SKM-1 treated with dmso at 0.1 percent for 144 hours (cell line): Measurements from ENCODE around the gene DEAF1.
"Not testable (repeated sequence)": the region's sequence is repeated elsewhere in the genome, so short reads cannot be mapped to it uniquely, and the experiment has no call there.

Experiments
- DNase-seq: peaks from one replicate; lab custom pipeline; 2025; ENCODE audit not compliant: unreplicated experiment; lab: John Stamatoyannopoulos, UW

DEAF1 gene

GRCh38 chr11:701741-702461, 6.9 kb upstream of the DEAF1 start:
- DNase-seq, result no peak

DNA sequence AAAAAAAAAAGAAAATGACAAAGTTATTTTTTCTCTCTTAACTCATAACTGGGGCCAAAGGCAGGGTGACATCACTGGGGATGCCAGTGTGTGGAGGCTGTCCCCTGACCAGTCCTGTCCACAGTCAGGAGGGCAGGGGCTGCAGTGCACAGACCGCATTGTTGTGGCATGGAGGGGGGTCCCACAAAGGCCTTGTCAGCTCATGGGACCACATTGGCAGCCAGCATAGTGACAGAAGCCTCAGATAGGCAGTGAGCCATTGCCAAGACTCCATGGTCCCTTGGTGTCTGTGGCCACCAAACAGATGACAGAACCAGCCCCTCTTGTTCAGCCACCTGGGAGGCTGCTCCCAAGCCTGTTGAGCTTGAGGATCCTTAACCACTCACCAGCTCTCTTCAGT, 4.7 kb upstream of the DEAF1 start:
- DNase-seq, result no peak

GRCh38 chr11:699116-699508, 4.1 kb upstream of the DEAF1 start:
- DNase-seq, result no peak

- DNase-seq, result no peak
Observed at GRCh38 chr11:698493-699115, 3.6 kb upstream of the DEAF1 start.

DNA sequence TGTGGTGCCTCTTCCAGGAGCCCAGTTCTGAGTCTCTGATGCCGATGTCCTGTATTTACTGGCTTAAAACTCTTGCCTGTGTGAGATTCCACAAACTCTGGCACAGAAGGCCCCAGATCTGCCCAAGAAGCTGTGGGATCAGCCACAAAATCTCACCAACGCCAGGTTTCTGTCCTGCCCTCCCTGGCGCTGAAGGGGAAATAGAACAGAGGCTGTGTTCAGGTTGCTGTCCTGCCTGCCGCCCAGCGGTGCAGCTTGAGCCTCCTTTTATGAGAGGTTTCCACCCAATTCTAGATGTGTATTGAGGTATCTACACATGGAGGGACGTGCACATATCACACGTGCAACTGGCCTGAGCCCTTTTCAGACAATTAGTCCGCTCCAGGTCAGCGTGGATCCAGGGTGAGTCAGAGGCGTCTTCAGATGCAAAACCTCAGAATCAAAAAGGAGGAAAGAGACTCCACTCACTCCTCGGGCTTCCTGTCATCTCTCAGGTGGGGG, 2.8 kb upstream of the DEAF1 start:
- DNase-seq, result no peak

- peak; percentile 23 for DNase-seq
Observed at GRCh38 chr11:696955-697491, 2.0 kb upstream of the DEAF1 start.

GRCh38 chr11:695538-696248, 671 bp upstream of the DEAF1 start, which contains the start of gene TMEM80:
Gene TMEM80 (plus strand): TSS chr11:695816. CDS start chr11:695828, 12 bp downstream.
- peak; percentile 96 for DNase-seq

- DNase-seq, result no peak
Observed at GRCh38 chr11:695288-695537, 191 bp upstream of the DEAF1 start.

- no peak for DNase-seq
Observed at GRCh38 chr11:693887-694562, 997 bp downstream of the DEAF1 start.

- DNase-seq, result no peak
Observed at GRCh38 chr11:693415-693831, 1.6 kb downstream of the DEAF1 start.

DNA sequence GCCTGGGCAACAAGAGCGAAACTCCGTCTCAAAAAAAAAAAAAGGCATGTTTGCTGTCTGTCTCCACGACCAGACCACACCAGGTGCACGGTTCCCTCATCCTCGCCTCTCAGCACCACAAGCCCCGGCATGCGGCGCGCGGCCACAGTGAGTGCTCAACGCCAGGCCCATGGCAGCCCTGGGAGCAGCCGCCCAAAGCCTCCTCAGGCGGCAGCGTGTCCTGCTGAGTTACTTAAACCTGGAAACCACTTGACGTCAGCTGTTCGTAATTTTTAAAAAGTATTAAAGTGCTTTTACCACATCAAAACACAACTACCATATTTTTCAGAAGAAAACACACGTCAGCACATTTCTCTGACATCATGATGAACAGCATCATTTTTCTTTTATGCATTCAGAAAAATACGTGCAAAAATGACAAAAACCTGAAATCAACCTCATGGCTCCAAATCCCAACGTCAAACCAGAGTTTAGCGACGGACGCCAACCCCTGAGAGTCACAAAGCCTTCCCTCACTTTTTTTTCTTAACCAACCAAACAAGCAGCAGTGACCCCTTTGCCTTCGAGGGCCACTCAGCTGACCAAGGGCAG, 2.1 kb downstream of the DEAF1 start:
- DNase-seq, result no peak

- DNase-seq, result no peak
Observed at GRCh38 chr11:691710-692590, 3.1 kb downstream of the DEAF1 start.

- no peak for DNase-seq
Observed at GRCh38 chr11:690738-691633, 4.0 kb downstream of the DEAF1 start.

DNA sequence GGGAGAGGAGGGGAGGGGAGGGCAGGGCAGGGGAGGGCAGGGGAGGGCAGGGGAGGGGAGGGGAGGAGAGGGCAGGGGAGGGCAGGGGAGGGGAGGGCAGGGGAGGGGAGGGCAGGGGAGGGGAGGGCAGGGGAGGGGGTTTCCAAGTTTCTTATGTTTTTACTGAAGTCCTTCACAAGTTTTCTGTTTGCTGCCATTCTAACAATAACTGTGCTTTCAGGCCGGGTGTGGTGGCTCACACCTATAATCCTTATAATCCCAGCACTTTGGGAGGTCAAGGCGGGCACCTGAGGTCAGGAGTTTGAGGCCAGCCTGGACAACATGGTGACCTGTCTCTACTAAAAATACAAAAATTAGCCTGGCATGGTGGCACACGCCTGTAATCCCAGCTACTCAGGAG, 4.8 kb downstream of the DEAF1 start:
- DNase-seq, result not testable (repeated sequence)

- no peak for DNase-seq
Observed at GRCh38 chr11:689625-690024, 5.4 kb downstream of the DEAF1 start.

DNA sequence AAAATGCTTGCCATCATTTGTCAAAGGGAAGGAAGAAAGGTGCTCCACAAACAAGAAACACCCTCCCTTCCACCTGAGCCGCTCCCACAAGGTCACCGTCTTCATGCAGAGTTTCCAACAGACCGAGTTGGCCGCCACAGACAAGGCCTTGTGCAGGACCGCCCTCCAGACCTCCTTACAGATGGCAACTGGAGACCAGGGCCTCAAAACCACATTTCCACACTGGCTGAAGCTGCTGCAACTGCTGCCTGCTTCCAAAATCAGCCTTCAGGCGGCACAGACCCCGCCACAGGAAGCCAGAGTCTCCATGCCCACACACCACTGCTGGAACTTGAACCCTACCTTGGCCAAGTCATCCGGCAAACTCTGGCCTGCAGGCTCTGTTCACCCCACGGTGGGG, 6.3 kb downstream of the DEAF1 start:
- DNase-seq, result no peak

DNA sequence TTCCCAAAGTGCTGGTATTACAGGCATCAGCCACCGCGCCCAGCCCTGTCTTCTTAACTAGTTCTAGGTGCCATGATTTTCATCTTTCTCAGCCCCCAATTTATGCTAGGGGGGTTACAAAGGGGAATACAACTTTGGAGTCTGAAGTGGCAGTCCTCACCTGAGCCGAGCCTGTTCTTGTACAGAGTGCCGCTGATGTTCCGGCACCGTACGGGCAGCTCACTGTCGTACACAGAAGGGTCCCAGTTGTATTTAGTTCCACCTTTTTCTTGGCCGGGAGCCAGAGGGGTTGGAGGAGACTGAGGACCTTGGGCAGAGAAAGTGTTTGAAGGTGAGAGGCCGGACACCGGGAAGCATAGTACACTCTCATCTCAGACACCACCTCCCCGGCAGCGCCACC, 7.3 kb downstream of the DEAF1 start:
- no peak for DNase-seq

DNA sequence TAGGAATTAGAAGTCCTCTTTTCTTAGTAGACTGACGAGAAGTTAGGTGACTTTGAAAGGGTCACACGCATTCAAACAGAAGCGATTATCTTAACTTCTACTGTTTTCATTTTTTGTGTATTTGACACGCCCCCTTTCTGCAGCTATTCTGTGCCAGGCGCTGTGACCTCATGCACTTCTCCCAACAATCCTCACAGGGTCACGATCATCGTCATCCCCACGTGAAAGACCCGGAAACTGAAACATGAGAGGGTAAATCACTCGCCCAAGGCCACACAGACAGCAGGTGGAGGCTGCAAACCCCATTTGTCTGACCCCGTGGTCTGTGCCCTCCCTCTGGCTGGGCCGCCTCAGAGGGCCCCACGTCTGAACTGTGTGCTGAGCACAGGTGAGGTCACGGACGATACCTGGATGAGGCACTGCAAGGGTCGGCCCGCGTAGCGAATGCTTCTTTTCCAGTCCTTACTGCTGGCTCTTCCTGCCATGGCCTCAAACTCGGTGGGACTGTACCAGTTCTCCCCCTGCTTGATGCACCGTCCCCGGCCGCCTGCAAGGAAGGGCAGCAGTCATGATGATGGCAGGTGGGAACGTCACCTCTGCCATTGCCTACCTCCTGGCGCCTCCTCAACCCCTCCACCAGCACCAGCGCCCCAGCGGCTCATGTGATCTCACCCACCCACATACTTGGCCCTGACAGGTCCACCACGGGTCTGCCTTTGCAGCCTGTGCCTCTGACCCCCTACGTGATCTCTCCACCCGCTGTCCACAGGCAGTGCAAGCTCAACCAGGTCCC, 8.4 kb downstream of the DEAF1 start:
- no peak for DNase-seq
